WTC11 (cell line): ENCODE measurements around the gene TASP1.

Experiments used
- SMAD4 ChIP-seq: sonication (generic); formaldehyde crosslinking; IDR thresholded peaks from 2 replicates; pipeline ENCODE4 v1.8.0; 2022; ENCODE audit warnings: mild to moderate bottlenecking, missing genetic modification reagents
- SP1 ChIP-seq: sonication (generic); formaldehyde crosslinking; conservative IDR thresholded peaks from 2 replicates; pipeline ENCODE4 v1.8.1; 2022; ENCODE audit warnings: missing genetic modification reagents
- ZNF232 ChIP-seq: sonication (generic); formaldehyde crosslinking; IDR thresholded peaks from 2 replicates; pipeline ENCODE4 v1.8.0; 2022; ENCODE audit warnings: mild to moderate bottlenecking, missing genetic modification reagents
- ZNF423 ChIP-seq: fragments of 250-450 bp; sonication (Bioruptor Pico); IDR thresholded peaks from 2 replicates; pipeline ENCODE4 v2.1.2; 2022; ENCODE audit warnings: mild to moderate bottlenecking, moderate library complexity
- TF ChIP-seq, protein P1 (sequence below): fragments of 200-600 bp; IDR thresholded peaks from 2 replicates; pipeline ENCODE4 v1.8.0; 2022; ENCODE audit warnings: antibody characterized with exemption
- TF ChIP-seq, protein P2 (sequence below): sonication (generic); formaldehyde crosslinking; IDR thresholded peaks from 2 replicates; pipeline ENCODE4 v1.8.1; 2022; ENCODE audit warnings: low read depth, missing genetic modification reagents, borderline replicate concordance
- TF ChIP-seq, protein P3 (sequence below): sonication (generic); formaldehyde crosslinking; IDR thresholded peaks from 2 replicates; pipeline ENCODE4 v1.8.1; 2023; ENCODE audit warnings: mild to moderate bottlenecking, missing genetic modification reagents, borderline replicate concordance
- TF ChIP-seq, protein P4 (sequence below): sonication (generic); formaldehyde crosslinking; conservative IDR thresholded peaks from 2 replicates; pipeline ENCODE4 v1.8.1; 2022; ENCODE audit warnings: mild to moderate bottlenecking, missing genetic modification reagents
- TF ChIP-seq, protein P5 (sequence below): sonication (generic); formaldehyde crosslinking; IDR thresholded peaks from 2 replicates; pipeline ENCODE4 v1.8.0; 2022; ENCODE audit warnings: mild to moderate bottlenecking, missing genetic modification reagents
- TF ChIP-seq, protein P6 (sequence below): sonication (generic); formaldehyde crosslinking; IDR thresholded peaks from 2 replicates; pipeline ENCODE4 v1.8.1; 2022; ENCODE audit warnings: mild to moderate bottlenecking, moderate library complexity, missing genetic modification reagents

DNA sequence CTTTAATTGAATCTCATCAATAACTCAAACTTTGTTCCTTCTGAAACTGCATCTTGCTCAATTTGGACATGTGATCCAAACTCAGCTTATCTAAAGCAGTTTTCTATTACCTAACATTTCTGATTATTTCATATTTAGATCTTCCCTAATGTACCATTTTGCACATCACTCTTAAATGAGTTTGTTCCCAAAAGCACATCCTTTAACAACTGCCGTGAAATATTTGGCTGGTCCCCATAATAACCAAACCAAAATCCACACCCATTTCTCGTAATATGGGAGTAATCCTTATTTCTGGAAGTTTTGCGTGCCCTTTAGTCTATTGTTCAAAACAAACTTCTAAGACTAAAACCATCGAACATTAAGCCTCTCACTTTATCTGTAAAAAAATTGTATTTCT is 94.9 kb downstream of the TASP1 start:
- TF ChIP-seq, protein P1, sequence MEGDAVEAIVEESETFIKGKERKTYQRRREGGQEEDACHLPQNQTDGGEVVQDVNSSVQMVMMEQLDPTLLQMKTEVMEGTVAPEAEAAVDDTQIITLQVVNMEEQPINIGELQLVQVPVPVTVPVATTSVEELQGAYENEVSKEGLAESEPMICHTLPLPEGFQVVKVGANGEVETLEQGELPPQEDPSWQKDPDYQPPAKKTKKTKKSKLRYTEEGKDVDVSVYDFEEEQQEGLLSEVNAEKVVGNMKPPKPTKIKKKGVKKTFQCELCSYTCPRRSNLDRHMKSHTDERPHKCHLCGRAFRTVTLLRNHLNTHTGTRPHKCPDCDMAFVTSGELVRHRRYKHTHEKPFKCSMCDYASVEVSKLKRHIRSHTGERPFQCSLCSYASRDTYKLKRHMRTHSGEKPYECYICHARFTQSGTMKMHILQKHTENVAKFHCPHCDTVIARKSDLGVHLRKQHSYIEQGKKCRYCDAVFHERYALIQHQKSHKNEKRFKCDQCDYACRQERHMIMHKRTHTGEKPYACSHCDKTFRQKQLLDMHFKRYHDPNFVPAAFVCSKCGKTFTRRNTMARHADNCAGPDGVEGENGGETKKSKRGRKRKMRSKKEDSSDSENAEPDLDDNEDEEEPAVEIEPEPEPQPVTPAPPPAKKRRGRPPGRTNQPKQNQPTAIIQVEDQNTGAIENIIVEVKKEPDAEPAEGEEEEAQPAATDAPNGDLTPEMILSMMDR = no peak
- TF ChIP-seq, protein P2, sequence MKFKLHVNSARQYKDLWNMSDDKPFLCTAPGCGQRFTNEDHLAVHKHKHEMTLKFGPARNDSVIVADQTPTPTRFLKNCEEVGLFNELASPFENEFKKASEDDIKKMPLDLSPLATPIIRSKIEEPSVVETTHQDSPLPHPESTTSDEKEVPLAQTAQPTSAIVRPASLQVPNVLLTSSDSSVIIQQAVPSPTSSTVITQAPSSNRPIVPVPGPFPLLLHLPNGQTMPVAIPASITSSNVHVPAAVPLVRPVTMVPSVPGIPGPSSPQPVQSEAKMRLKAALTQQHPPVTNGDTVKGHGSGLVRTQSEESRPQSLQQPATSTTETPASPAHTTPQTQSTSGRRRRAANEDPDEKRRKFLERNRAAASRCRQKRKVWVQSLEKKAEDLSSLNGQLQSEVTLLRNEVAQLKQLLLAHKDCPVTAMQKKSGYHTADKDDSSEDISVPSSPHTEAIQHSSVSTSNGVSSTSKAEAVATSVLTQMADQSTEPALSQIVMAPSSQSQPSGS (CRISPR knock-in tag) = no peak
- TF ChIP-seq, protein P3, sequence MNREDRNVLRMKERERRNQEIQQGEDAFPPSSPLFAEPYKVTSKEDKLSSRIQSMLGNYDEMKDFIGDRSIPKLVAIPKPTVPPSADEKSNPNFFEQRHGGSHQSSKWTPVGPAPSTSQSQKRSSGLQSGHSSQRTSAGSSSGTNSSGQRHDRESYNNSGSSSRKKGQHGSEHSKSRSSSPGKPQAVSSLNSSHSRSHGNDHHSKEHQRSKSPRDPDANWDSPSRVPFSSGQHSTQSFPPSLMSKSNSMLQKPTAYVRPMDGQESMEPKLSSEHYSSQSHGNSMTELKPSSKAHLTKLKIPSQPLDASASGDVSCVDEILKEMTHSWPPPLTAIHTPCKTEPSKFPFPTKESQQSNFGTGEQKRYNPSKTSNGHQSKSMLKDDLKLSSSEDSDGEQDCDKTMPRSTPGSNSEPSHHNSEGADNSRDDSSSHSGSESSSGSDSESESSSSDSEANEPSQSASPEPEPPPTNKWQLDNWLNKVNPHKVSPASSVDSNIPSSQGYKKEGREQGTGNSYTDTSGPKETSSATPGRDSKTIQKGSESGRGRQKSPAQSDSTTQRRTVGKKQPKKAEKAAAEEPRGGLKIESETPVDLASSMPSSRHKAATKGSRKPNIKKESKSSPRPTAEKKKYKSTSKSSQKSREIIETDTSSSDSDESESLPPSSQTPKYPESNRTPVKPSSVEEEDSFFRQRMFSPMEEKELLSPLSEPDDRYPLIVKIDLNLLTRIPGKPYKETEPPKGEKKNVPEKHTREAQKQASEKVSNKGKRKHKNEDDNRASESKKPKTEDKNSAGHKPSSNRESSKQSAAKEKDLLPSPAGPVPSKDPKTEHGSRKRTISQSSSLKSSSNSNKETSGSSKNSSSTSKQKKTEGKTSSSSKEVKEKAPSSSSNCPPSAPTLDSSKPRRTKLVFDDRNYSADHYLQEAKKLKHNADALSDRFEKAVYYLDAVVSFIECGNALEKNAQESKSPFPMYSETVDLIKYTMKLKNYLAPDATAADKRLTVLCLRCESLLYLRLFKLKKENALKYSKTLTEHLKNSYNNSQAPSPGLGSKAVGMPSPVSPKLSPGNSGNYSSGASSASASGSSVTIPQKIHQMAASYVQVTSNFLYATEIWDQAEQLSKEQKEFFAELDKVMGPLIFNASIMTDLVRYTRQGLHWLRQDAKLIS = no peak
- TF ChIP-seq SP1 (CRISPR knock-in tag) (no peak), ZNF423 (no peak), SMAD4 (CRISPR knock-in tag) (no peak), ZNF232 (CRISPR knock-in tag) (no peak)
- TF ChIP-seq, protein P4, sequence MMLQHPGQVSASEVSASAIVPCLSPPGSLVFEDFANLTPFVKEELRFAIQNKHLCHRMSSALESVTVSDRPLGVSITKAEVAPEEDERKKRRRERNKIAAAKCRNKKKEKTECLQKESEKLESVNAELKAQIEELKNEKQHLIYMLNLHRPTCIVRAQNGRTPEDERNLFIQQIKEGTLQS (CRISPR knock-in tag) = no peak
- TF ChIP-seq, protein P5, sequence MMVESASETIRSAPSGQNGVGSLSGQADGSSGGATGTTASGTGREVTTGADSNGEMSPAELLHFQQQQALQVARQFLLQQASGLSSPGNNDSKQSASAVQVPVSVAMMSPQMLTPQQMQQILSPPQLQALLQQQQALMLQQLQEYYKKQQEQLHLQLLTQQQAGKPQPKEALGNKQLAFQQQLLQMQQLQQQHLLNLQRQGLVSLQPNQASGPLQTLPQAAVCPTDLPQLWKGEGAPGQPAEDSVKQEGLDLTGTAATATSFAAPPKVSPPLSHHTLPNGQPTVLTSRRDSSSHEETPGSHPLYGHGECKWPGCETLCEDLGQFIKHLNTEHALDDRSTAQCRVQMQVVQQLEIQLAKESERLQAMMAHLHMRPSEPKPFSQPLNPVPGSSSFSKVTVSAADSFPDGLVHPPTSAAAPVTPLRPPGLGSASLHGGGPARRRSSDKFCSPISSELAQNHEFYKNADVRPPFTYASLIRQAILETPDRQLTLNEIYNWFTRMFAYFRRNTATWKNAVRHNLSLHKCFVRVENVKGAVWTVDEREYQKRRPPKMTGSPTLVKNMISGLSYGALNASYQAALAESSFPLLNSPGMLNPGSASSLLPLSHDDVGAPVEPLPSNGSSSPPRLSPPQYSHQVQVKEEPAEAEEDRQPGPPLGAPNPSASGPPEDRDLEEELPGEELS (CRISPR knock-in tag) = no peak
- TF ChIP-seq, protein P6, sequence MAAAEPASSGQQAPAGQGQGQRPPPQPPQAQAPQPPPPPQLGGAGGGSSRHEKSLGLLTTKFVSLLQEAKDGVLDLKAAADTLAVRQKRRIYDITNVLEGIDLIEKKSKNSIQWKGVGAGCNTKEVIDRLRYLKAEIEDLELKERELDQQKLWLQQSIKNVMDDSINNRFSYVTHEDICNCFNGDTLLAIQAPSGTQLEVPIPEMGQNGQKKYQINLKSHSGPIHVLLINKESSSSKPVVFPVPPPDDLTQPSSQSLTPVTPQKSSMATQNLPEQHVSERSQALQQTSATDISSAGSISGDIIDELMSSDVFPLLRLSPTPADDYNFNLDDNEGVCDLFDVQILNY = no peak
